ENCODE data around the gene LRRC46.
A peak's percentile ranks its signal among the peaks of the same experiment; 100 is the strongest.

The LRRC46 gene

DNA sequence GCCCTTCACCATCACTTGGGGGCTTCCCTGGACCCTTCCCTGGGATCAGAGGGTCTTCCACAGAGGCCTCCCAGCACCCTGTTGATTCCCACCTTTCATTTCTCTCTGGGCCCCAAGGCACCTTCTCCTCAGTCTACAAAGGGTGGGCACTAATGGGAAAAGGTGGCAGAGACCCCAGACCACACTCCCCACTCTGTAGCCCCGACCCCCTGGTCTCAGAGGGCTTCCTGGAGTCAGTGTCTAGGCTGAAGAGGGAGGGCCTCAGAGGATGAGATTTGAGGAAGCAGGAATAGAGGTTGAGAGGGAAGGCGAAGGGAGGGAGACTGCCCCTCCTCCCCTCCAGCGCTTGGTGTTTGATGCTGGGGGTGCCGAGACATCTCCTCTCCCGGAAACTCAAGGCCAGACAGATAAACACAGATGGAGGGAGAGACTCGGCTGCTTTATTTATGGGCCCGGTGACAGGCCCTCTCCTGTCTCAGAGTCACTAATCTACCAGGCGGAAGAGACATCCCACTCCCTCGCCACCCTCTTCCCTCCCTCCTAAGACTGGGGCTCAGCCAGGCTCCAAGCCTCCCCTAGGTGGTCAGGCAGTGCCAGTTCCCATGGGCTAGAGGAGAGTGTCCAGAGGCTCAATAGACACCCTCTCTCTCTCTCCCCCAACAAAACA is 46.0 kb downstream of the LRRC46 start:
- Histone ChIP-seq H3K36me3 (ENCODE audit: control insufficient read depth in 1 of 2, insufficient read depth in 2 of 2, low read depth in 1 of 2, low read length in 2 of 2) (no peaks in the 10 kb centered on the region), H3K79me1 (replicated peaks; ENCODE audit: low read length, poor library complexity, severe bottlenecking) (no peaks in the 10 kb centered on the region), H2BK120ac (ENCODE audit: low read depth, low read length) (peak overlapping the region; percentile 86), H3K18ac (ENCODE audit: low read depth in 1 of 2, low read length in 2 of 2) (peak overlapping the region; percentile 71 to 87), H2BK12ac (ENCODE audit: low read length in 2 of 2) (peak overlapping the region; percentile 75 to 92), H3K27ac (ENCODE audit: low read length, poor library complexity, severe bottlenecking) (no peak overlapping the region), H3K4me3 (ENCODE audit: insufficient read depth in 1 of 2, low read depth in 1 of 2, low read length in 2 of 2) (no peak overlapping the region), H2AFZ (ENCODE audit: low read depth, low read length) (no peak overlapping the region), H3K27me3 (ENCODE audit: control insufficient read depth in 1 of 2, insufficient read depth in 1 of 2, low read length in 2 of 2) (peaks cover 29 to 77% of the 10 kb centered on the region in 2 experiments), H2AK5ac (ENCODE audit: low read length, severe bottlenecking) (no peak overlapping the region), H3K14ac (ENCODE audit: low read length in 2 of 2) (peak overlapping the region in 1 of 2 experiments; percentile 44), H4K8ac (ENCODE audit: low read length) (peak overlapping the region; percentile 69), H3K4ac (ENCODE audit: low read depth in 1 of 2, low read length in 2 of 2) (peak overlapping the region; percentile 81 to 89), H3K4me2 (ENCODE audit: low read length, poor library complexity, severe bottlenecking) (no peak overlapping the region), H3K4me1 (ENCODE audit: control insufficient read depth, insufficient read depth, low read depth, low read length) (peaks cover 15% of the 10 kb centered on the region), H2BK15ac (ENCODE audit: low read depth, poor library complexity, severe bottlenecking) (peak overlapping the region; percentile 73), H2BK5ac (ENCODE audit: low read depth, low read length, poor library complexity, severe bottlenecking) (no peak overlapping the region), H3K23ac (ENCODE audit: low read length in 2 of 2) (peak overlapping the region in 1 of 2 experiments; percentile 20), H3K9me3 (ENCODE audit: control insufficient read depth, low read length) (no peaks in the 10 kb centered on the region), H4K91ac (ENCODE audit: low read length) (peak overlapping the region; percentile 70), H3K9ac (ENCODE audit: low read length) (no peak overlapping the region)
- WGBS, result 4% methylated on average over 8 of the region's 9 CpGs
- peak; percentile 66 for DNase-seq

DNA sequence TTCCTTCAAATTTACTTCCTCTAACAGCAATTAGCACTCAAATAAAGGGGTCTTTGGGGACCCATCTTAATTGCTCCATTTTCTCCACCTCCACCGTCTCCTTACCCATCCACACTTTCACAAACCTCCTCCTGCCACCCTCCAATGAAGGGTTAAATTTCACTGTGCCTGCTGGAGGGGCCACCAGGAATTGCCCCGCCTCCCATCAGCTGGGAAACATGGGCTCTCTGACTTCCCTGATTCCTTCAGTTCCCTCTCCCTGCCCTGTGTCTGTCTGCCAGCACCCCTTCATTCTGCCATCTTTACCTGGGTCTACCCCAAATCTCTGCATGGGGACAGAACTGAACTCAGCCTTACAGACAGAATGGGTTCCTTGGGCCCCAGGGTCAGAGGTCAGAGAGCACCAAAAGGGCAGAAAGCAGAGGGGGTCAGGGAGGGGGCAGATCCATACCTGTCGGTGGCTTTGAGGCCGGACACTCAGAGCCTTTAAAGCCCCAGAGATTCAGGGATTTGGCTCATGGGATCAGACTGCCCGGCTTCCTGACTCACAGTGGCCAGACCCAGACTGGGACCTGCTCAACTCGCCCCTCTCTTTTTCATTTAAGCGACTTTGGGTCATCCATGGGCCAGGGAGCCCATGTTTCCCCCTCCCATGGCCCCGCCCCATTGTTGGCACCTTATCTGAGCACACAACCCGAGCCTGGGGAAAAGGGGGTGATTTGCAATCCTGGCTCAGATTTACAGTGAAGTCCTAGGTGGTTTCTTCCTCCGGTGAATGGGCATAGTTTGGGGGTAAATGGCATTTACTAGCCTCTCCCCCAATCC is 46.9 kb downstream of the LRRC46 start:
- Histone ChIP-seq H3K79me1 (replicated peaks; ENCODE audit: low read length, poor library complexity, severe bottlenecking) (no peaks in the 10 kb centered on the region), H3K4me3 (ENCODE audit: insufficient read depth in 1 of 2, low read depth in 1 of 2, low read length in 2 of 2) (no peak overlapping the region), H2BK15ac (ENCODE audit: low read depth, poor library complexity, severe bottlenecking) (peak overlapping the region; percentile 70), H3K23ac (ENCODE audit: low read length in 2 of 2) (peak overlapping the region in 1 of 2 experiments; percentile 9), H4K91ac (ENCODE audit: low read length) (peak overlapping the region; percentile 73), H2BK12ac (ENCODE audit: low read length in 2 of 2) (peak overlapping the region; percentile 79 to 96), H2AFZ (ENCODE audit: low read depth, low read length) (no peak overlapping the region), H4K8ac (ENCODE audit: low read length) (peak overlapping the region; percentile 93), H3K14ac (ENCODE audit: low read length in 2 of 2) (peak overlapping the region in 1 of 2 experiments; percentile 71), H3K18ac (ENCODE audit: low read depth in 1 of 2, low read length in 2 of 2) (peak overlapping the region; percentile 34 to 81), H3K9ac (ENCODE audit: low read length) (no peak overlapping the region), H3K4me1 (ENCODE audit: control insufficient read depth, insufficient read depth, low read depth, low read length) (peaks cover 9% of the 10 kb centered on the region), H3K4me2 (ENCODE audit: low read length, poor library complexity, severe bottlenecking) (no peak overlapping the region), H3K27me3 (ENCODE audit: control insufficient read depth in 1 of 2, insufficient read depth in 1 of 2, low read length in 2 of 2) (peaks cover 19 to 77% of the 10 kb centered on the region in 2 experiments), H2BK5ac (ENCODE audit: low read depth, low read length, poor library complexity, severe bottlenecking) (no peak overlapping the region), H3K36me3 (ENCODE audit: control insufficient read depth in 1 of 2, insufficient read depth in 2 of 2, low read depth in 1 of 2, low read length in 2 of 2) (no peaks in the 10 kb centered on the region), H2BK120ac (ENCODE audit: low read depth, low read length) (peak overlapping the region; percentile 80), H3K4ac (ENCODE audit: low read depth in 1 of 2, low read length in 2 of 2) (peak overlapping the region; percentile 0 to 66), H3K9me3 (ENCODE audit: control insufficient read depth, low read length) (no peaks in the 10 kb centered on the region), H3K27ac (ENCODE audit: low read length, poor library complexity, severe bottlenecking) (no peak overlapping the region), H2AK5ac (ENCODE audit: low read length, severe bottlenecking) (no peak overlapping the region)
- DNase-seq, result peak; percentile 29
- WGBS, result 54% methylated on average over 8 of the region's 10 CpGs

DNA sequence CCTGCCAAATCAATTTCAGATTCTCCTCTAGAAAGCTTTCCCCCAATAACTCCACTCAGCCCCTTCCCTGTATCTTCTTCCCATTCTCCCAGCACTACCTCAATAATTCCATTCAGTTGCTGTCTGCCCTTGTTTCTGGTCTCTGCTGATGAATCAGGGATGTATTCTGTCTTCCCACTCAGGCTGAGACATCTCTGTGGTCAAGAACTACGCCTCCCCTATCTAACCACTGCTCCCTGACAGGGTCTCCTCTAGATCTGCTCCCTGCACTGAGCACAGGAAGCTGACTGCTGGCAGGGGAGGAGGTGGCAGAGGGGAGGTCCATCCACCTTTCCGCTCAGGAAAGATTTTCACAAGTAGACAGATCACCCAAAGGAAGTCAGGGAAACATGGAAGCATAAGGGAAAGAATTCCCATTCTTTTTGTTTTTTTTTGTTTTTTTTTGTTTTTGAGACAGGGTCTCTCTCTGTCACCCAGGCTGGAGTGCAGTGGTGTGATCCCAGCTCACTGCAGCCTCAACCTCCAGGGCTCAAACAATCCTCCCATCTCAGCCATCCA is 47.6 kb downstream of the LRRC46 start:
- H2BK12ac ChIP-seq (ENCODE audit: low read length in 2 of 2), result peak overlapping the region; percentile 14 to 66
- H3K79me1 ChIP-seq (replicated peaks; ENCODE audit: low read length, poor library complexity, severe bottlenecking), result no peaks in the 10 kb centered on the region
- no peaks in the 10 kb centered on the region for H3K36me3 ChIP-seq (ENCODE audit: control insufficient read depth in 1 of 2, insufficient read depth in 2 of 2, low read depth in 1 of 2, low read length in 2 of 2)
- no peak overlapping the region for H2BK15ac ChIP-seq (ENCODE audit: low read depth, poor library complexity, severe bottlenecking)
- H3K9me3 ChIP-seq (ENCODE audit: control insufficient read depth, low read length), result no peaks in the 10 kb centered on the region
- H3K4me3 ChIP-seq (ENCODE audit: insufficient read depth in 1 of 2, low read depth in 1 of 2, low read length in 2 of 2), result no peak overlapping the region
- H4K8ac ChIP-seq (ENCODE audit: low read length), result peak overlapping the region; percentile 51
- WGBS, result 57% methylated on average over 1 of the region's 2 CpGs
- no peak overlapping the region for H3K4me2 ChIP-seq (ENCODE audit: low read length, poor library complexity, severe bottlenecking)
- no peak overlapping the region for H2BK120ac ChIP-seq (ENCODE audit: low read depth, low read length)
- peak overlapping the region in 1 of 2 experiments; percentile 19 for H3K18ac ChIP-seq (ENCODE audit: low read depth in 1 of 2, low read length in 2 of 2)
- no peak overlapping the region for H3K27ac ChIP-seq (ENCODE audit: low read length, poor library complexity, severe bottlenecking)
- no peak overlapping the region for H2BK5ac ChIP-seq (ENCODE audit: low read depth, low read length, poor library complexity, severe bottlenecking)
- no peak overlapping the region for H2AFZ ChIP-seq (ENCODE audit: low read depth, low read length)
- H3K27me3 ChIP-seq (ENCODE audit: control insufficient read depth in 1 of 2, insufficient read depth in 1 of 2, low read length in 2 of 2), result peaks cover 17 to 77% of the 10 kb centered on the region in 2 experiments
- H3K14ac ChIP-seq (ENCODE audit: low read length in 2 of 2), result no peak overlapping the region
- H2AK5ac ChIP-seq (ENCODE audit: low read length, severe bottlenecking), result no peak overlapping the region
- no peak overlapping the region for H3K23ac ChIP-seq (ENCODE audit: low read length in 2 of 2)
- H4K91ac ChIP-seq (ENCODE audit: low read length), result no peak overlapping the region
- no peak overlapping the region for H3K9ac ChIP-seq (ENCODE audit: low read length)
- DNase-seq, result peak; percentile 77
- peak overlapping the region in 1 of 2 experiments; percentile 0 for H3K4ac ChIP-seq (ENCODE audit: low read depth in 1 of 2, low read length in 2 of 2)
- H3K4me1 ChIP-seq (ENCODE audit: control insufficient read depth, insufficient read depth, low read depth, low read length), result peaks cover 9% of the 10 kb centered on the region

Data from mesenchymal stem cell (in vitro differentiated cells and primary cell).